K562 (cell line): ENCODE data around the gene PUS3. TPM values are rescaled to one million over a fixed set of nuclear protein-coding genes. Genes with fewer than 3 reads are reported as not detected.

Source experiments
- ATF3 ChIP-seq, 2 experiments: fragments of 450-650 bp in 1 of 2; sonication (generic) in 1 of 2; formaldehyde crosslinking in 1 of 2; IDR thresholded peaks in 1 of 2; conservative IDR thresholded peaks in 1 of 2; 2 replicates each; pipeline versions ENCODE4 v1.6.1 to v1.8.1; 2016 to 2023; ENCODE audit warnings: mild to moderate bottlenecking in 2 of 2, moderate library complexity in 2 of 2, inconsistent platforms in 1 of 2, missing genetic modification reagents in 1 of 2
- CBFA2T2 ChIP-seq: fragments of 450-650 bp; conservative IDR thresholded peaks from 2 replicates; pipeline ENCODE4 v1.6.1; 2017; ENCODE audit warnings: mild to moderate bottlenecking
- CTBP1 ChIP-seq: fragments of 450-650 bp; IDR thresholded peaks from 2 replicates; pipeline ENCODE4 v1.6.1; 2016; ENCODE audit warnings: borderline replicate concordance
- E2F8 ChIP-seq: fragments of 450-650 bp; IDR thresholded peaks from 2 replicates; pipeline ENCODE4 v1.7.1; 2018; ENCODE audit warnings: mild to moderate bottlenecking, low read depth; ENCODE audit not compliant: partially characterized antibody
- EZH2 ChIP-seq: IDR thresholded peaks from 2 replicates; pipeline ENCODE4 v1.6.1; 2012; ENCODE audit warnings: low read depth, mild to moderate bottlenecking, inconsistent platforms, low read length, borderline replicate concordance
- HDAC1 ChIP-seq, 2 experiments: fragments of 450-650 bp; IDR thresholded peaks; 2 replicates each; pipeline ENCODE4 v1.6.1; 2016 to 2017; ENCODE audit warnings: inconsistent platforms in 1 of 2, mild to moderate bottlenecking in 1 of 2, moderate library complexity in 1 of 2
- ILK ChIP-seq: fragments of 450-650 bp; IDR thresholded peaks from 2 replicates; pipeline ENCODE4 v1.6.1; 2016; ENCODE audit warnings: missing genetic modification characterization, low read depth, mild to moderate bottlenecking, missing compliant biosample characterization, moderate library complexity, borderline replicate concordance
- KLF16 ChIP-seq: IDR thresholded peaks from 2 replicates; pipeline ENCODE4 v1.6.1; 2016; ENCODE audit warnings: antibody characterized with exemption
- MAFF ChIP-seq: IDR thresholded peaks from 2 replicates; pipeline ENCODE4 v1.6.1; 2012; ENCODE audit warnings: low read length, improper control_type of control experiment
- MXD1 ChIP-seq: fragments of 250-450 bp; sonication (Bioruptor Pico); IDR thresholded peaks from 2 replicates; pipeline ENCODE4 v1.8.0; 2021; ENCODE audit warnings: borderline replicate concordance, mild to moderate bottlenecking, moderate library complexity; ENCODE audit not compliant: poor library complexity, severe bottlenecking
- MYBL2 ChIP-seq, 2 experiments: fragments of 450-650 bp in 1 of 2; sonication (generic) in 1 of 2; formaldehyde crosslinking in 1 of 2; IDR thresholded peaks; 2 replicates each; pipeline versions ENCODE4 v1.6.1 to v1.8.1; 2017 to 2022; ENCODE audit warnings: borderline replicate concordance in 1 of 2, inconsistent platforms in 1 of 2, low read depth in 1 of 2, mild to moderate bottlenecking in 1 of 2, missing genetic modification reagents in 1 of 2, moderate library complexity in 1 of 2
- NKRF ChIP-seq: fragments of 450-650 bp; IDR thresholded peaks from 2 replicates; pipeline ENCODE4 v1.6.1; 2016; ENCODE audit warnings: borderline replicate concordance
- PURB ChIP-seq: sonication (generic); formaldehyde crosslinking; IDR thresholded peaks from 2 replicates; pipeline ENCODE4 v1.9.0; 2021; ENCODE audit warnings: low read depth, mild to moderate bottlenecking, missing genetic modification reagents
- RFX1 ChIP-seq: fragments of 450-650 bp; IDR thresholded peaks from 2 replicates; pipeline ENCODE4 v1.6.1; 2016; ENCODE audit warnings: mild to moderate bottlenecking, moderate library complexity
- RHOXF2B ChIP-seq: fragments of 250-450 bp; sonication (Bioruptor Pico); conservative IDR thresholded peaks from 2 replicates; pipeline ENCODE4 v1.5.1; 2021
- SMC3 ChIP-seq: conservative IDR thresholded peaks from 2 replicates; pipeline ENCODE4 v1.6.1; 2011; ENCODE audit warnings: low read depth, low read length, improper control_type of control experiment; ENCODE audit not compliant: insufficient read depth
- TEAD2 ChIP-seq: fragments of 450-650 bp; IDR thresholded peaks from 2 replicates; pipeline ENCODE4 v1.6.1; 2016; ENCODE audit warnings: missing genetic modification characterization, control low read depth, missing compliant biosample characterization
- TRIM28 ChIP-seq: fragments of 450-650 bp; IDR thresholded peaks from 2 replicates; pipeline ENCODE4 v1.6.1; 2017
- ZNF224 ChIP-seq: sonication (generic); formaldehyde crosslinking; IDR thresholded peaks from 2 replicates; pipeline ENCODE4 v1.8.0; 2022; ENCODE audit warnings: mild to moderate bottlenecking, missing genetic modification reagents
- ZNF644 ChIP-seq: fragments of 200-800 bp; sonication (Bioruptor generic); IDR thresholded peaks from 2 replicates; pipeline ENCODE4 v1.6.1; 2016; ENCODE audit warnings: low read depth, missing genetic modification characterization, missing compliant biosample characterization
- ZNF780A ChIP-seq: fragments of 250-450 bp; sonication (Bioruptor Pico); IDR thresholded peaks from 2 replicates; pipeline ENCODE4 v1.5.0; 2021; ENCODE audit warnings: mild to moderate bottlenecking
- polyA plus RNA-seq, 8 experiments: library from polyadenylated mRNA; depleted of rRNA in 4 of 8; stranded (reverse) in 5 of 8; unstranded in 3 of 8; fragments of >200 nt; fragmentation: Nextera tagmentation in 2 of 8; fragmentation: Illumina TruSeq in 1 of 8; extraction: Ambion mirVana in 2 of 8; extraction: Trizol in 1 of 8; gene quantifications; 2 replicates each; pipeline versions ENCODE4 v1.2.1 to v1.2.3, GENCODE V29; 2011 to 2014; ENCODE audit warnings: inconsistent platforms in 1 of 8, missing spikeins in 1 of 8
- total RNA-seq, 7 experiments: library from RNA; depleted of rRNA in 6 of 7; stranded (reverse); fragments of >200 nt in 6 of 7; fragmentation: Illumina TruSeq in 2 of 7; extraction: Trizol in 2 of 7; gene quantifications; 2 replicates each; pipeline versions ENCODE4 v1.2.1 to v1.2.3, GENCODE V29; 2011 to 2021; ENCODE audit warnings: low replicate concordance in 1 of 7

PUS3 gene
- total and polyA plus RNA-seq, 9 of the 15 experiments (the other 6 are each of a cell fraction or from before 2014, with no cell fraction given), result 16.5 to 49.2 (median 35.9) TPM

GRCh38 chr11:125902927-125903710 is at the start of gene PUS3 (continued):
- TF ChIP-seq MAFF (no peak), MYBL2 (IDR thresholded peaks at IDR 0.05; ENCODE audit: low read depth) (no peak), MYBL2 (CRISPR knock-in tag; IDR thresholded peaks at IDR 0.05; ENCODE audit: borderline replicate concordance) (no peak), EZH2 (no peak), TEAD2 (tag) (no peak), TRIM28 (no peak), ATF3 (IDR thresholded peaks at IDR 0.05) (no peak), ATF3 (CRISPR knock-in tag; conservative IDR thresholded peaks at IDR 0.05) (no peak), CBFA2T2 (no peak), RFX1 (no peak), CTBP1 (no peak), SMC3 (no peak), MXD1 (no peak), E2F8 (no peak), ZNF224 (no peak), ZNF780A (CRISPR knock-in tag) (no peak), RHOXF2B (CRISPR knock-in tag) (no peak), NKRF (peak; percentile 55; the same call in 1 of the 2 replicates), PURB (no peak), HDAC1 (IDR thresholded peaks at IDR 0.05) (peak in 1 of 2 experiments; percentile 85; a peak in 2 of 4 replicates), ZNF644 (no peak), ILK (tag) (no peak), KLF16 (no peak)
